RPMI8226 (cell line): ENCODE data around the gene ANKRD45.
"Not testable (repeated sequence)": the region's sequence is repeated elsewhere in the genome, so short reads cannot be mapped to it uniquely, and the experiment has no call there.

Source experiments
- DNase-seq: peaks from one replicate; pipeline ENCODE4 v3.0.0-alpha.2; 2015

Gene ANKRD45

GRCh38 chr1:173570370-173571007, 99.2 kb downstream of the ANKRD45 start:
- no peak for DNase-seq

- no peak for DNase-seq
These were observed 101.2 kb downstream of the ANKRD45 start for GRCh38 chr1:173568483-173568882.

GRCh38 chr1:173563846-173564245, 105.8 kb downstream of the ANKRD45 start:
- DNase-seq: not testable (repeated sequence)

- DNase-seq: no peak
These were observed 106.8 kb downstream of the ANKRD45 start for GRCh38 chr1:173562813-173563212.

- DNase-seq: no peak
These were observed 108.4 kb downstream of the ANKRD45 start for GRCh38 chr1:173561263-173561662.

GRCh38 chr1:173560285-173560880, 109.3 kb downstream of the ANKRD45 start:
- no peak for DNase-seq
